Measurements from ENCODE around the gene THBS4.

The THBS4 gene

DNA sequence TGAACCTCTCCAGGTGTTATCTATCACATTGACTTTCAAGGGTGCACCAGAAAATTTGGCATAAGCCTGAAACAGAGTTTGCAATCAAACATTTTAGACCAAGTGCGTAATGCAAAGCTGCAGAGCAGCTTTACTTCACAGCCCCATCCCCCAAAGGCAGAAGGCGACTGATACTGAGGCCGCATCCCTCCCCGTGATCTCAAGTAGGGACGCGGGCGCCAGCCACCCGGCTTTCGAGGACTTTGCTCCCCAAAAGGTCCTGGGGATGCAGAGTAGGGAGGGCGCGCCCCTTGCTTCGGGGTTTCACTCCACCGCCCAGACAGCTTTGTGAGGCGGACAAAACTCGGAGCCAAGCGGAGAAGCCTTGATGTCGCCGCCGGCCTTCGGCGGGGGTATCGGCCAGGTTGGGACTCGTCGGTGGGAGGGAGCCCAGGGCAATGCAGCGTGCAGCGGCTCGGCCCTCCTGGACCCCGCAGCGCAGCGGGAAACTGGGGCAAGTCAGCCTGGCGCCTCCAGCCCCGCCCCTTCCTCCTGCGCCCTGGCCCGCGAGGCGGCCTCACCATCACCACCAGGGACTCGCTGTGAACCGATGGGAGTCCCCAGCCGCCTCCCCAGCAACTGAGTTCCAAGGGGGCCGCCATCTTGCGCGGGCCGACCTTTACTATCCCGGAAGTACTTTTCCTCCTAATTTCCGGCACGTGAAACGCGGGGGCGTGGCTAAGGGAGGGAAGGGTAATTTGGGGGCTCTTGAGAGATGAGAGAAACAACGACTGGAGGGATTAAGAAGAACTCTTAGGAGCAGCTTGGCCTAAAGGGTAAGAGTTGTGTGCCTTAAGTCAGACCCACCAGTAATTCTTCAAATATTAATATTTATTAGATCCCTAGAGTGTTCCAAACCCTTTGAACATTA is 44.3 kb upstream of the THBS4 start, which contains the start of gene MTX3 (continued):
- TF ChIP-seq ZNF514 (tag by site-specific recombination; IDR thresholded peaks at IDR 0.05) (no peak), ZNF423 (tag by site-specific recombination; IDR thresholded peaks at IDR 0.05) (peak; percentile 57; the same call in 1 of the 2 replicates), ZNF37A (tag by site-specific recombination; IDR thresholded peaks at IDR 0.05) (no peak), ZNF747 (tag by site-specific recombination; IDR thresholded peaks at IDR 0.05) (no peak), ZNF24 (tag by site-specific recombination; IDR thresholded peaks at IDR 0.05) (peak; percentile 38; the same call in 1 of the 2 replicates), MEIS1 (CRISPR knock-in tag; IDR thresholded peaks at IDR 0.05; ENCODE audit: borderline replicate concordance) (no peak), ZNF707 (tag by site-specific recombination; IDR thresholded peaks at IDR 0.05) (no peak), ZNF133 (tag by site-specific recombination; IDR thresholded peaks at IDR 0.05) (no peak), ZNF341 (tag by site-specific recombination; IDR thresholded peaks at IDR 0.05; ENCODE audit: low read depth) (peak; percentile 80), ZBTB26 (tag by site-specific recombination; optimal IDR thresholded peaks at IDR 0.05) (peak; percentile 26), ZBTB1 (tag by site-specific recombination; IDR thresholded peaks at IDR 0.05) (no peak), ZNF585B (tag by site-specific recombination; IDR thresholded peaks at IDR 0.05) (no peak), ZSCAN30 (tag by site-specific recombination; IDR thresholded peaks at IDR 0.05) (0 out of 2 replicates have a peak, but pooled peaks have one; percentile 44), ZNF571 (tag by site-specific recombination; IDR thresholded peaks at IDR 0.05) (no peak), ZFP37 (tag by site-specific recombination; IDR thresholded peaks at IDR 0.05) (0 out of 2 replicates have a peak, but pooled peaks have one; percentile 30), ZNF248 (tag by site-specific recombination; IDR thresholded peaks at IDR 0.05) (no peak), ZNF76 (tag by site-specific recombination; IDR thresholded peaks at IDR 0.05; ENCODE audit: borderline replicate concordance, low read depth) (peak; percentile 69; the same call in 1 of the 2 replicates), ZNF10 (tag by site-specific recombination; IDR thresholded peaks at IDR 0.05) (no peak), ZIC2 (tag by site-specific recombination; IDR thresholded peaks at IDR 0.05) (peak; percentile 88), ZNF223 (tag by site-specific recombination; IDR thresholded peaks at IDR 0.05) (no peak), EGR2 (tag by site-specific recombination; IDR thresholded peaks at IDR 0.05; ENCODE audit: low read depth) (0 out of 2 replicates have a peak, but pooled peaks have one; percentile 8), ZSCAN16 (tag by site-specific recombination; IDR thresholded peaks at IDR 0.05) (no peak), ZNF16 (tag by site-specific recombination; IDR thresholded peaks at IDR 0.05; ENCODE audit: low read depth) (no peak), GLI4 (tag by site-specific recombination; IDR thresholded peaks at IDR 0.05) (no peak), ZSCAN23 (tag by site-specific recombination; IDR thresholded peaks at IDR 0.05) (no peak), ZNF362 (tag by site-specific recombination; IDR thresholded peaks at IDR 0.05) (no peak), ZNF112 (tag by site-specific recombination; IDR thresholded peaks at IDR 0.05) (no peak), HOXA7 (CRISPR knock-in tag; IDR thresholded peaks at IDR 0.05; ENCODE audit: borderline replicate concordance) (no peak), SALL2 (tag by site-specific recombination; IDR thresholded peaks at IDR 0.05; ENCODE audit: borderline replicate concordance) (no peak), ZFHX2 (tag by site-specific recombination; conservative IDR thresholded peaks at IDR 0.05) (peak; percentile 66)
- TF ChIP-seq, protein P1, sequence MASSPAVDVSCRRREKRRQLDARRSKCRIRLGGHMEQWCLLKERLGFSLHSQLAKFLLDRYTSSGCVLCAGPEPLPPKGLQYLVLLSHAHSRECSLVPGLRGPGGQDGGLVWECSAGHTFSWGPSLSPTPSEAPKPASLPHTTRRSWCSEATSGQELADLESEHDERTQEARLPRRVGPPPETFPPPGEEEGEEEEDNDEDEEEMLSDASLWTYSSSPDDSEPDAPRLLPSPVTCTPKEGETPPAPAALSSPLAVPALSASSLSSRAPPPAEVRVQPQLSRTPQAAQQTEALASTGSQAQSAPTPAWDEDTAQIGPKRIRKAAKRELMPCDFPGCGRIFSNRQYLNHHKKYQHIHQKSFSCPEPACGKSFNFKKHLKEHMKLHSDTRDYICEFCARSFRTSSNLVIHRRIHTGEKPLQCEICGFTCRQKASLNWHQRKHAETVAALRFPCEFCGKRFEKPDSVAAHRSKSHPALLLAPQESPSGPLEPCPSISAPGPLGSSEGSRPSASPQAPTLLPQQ (tag by site-specific recombination; IDR thresholded peaks at IDR 0.05), result peak; percentile 78; the same call in 1 of the 2 replicates
- TF ChIP-seq, protein P2, sequence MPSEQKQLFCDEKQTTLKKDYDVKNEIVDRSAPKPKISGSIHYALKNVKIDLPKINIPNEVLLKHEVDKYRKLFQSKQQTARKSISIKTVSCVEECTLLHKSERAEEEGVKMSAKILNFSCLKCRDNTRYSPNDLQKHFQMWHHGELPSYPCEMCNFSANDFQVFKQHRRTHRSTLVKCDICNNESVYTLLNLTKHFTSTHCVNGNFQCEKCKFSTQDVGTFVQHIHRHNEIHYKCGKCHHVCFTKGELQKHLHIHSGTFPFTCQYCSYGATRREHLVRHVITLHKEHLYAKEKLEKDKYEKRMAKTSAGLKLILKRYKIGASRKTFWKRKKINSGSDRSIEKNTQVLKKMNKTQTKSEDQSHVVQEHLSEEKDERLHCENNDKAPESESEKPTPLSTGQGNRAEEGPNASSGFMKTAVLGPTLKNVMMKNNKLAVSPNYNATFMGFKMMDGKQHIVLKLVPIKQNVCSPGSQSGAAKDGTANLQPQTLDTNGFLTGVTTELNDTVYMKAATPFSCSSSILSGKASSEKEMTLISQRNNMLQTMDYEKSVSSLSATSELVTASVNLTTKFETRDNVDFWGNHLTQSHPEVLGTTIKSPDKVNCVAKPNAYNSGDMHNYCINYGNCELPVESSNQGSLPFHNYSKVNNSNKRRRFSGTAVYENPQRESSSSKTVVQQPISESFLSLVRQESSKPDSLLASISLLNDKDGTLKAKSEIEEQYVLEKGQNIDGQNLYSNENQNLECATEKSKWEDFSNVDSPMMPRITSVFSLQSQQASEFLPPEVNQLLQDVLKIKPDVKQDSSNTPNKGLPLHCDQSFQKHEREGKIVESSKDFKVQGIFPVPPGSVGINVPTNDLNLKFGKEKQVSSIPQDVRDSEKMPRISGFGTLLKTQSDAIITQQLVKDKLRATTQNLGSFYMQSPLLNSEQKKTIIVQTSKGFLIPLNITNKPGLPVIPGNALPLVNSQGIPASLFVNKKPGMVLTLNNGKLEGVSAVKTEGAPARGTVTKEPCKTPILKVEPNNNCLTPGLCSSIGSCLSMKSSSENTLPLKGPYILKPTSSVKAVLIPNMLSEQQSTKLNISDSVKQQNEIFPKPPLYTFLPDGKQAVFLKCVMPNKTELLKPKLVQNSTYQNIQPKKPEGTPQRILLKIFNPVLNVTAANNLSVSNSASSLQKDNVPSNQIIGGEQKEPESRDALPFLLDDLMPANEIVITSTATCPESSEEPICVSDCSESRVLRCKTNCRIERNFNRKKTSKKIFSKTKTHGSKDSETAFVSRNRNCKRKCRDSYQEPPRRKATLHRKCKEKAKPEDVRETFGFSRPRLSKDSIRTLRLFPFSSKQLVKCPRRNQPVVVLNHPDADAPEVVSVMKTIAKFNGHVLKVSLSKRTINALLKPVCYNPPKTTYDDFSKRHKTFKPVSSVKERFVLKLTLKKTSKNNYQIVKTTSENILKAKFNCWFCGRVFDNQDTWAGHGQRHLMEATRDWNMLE (tag by site-specific recombination; conservative IDR thresholded peaks at IDR 0.05; ENCODE audit: low read depth), result peak; percentile 100

All from HEK293 (cell line).